Measurements from ENCODE around the gene BTBD9.

DNA sequence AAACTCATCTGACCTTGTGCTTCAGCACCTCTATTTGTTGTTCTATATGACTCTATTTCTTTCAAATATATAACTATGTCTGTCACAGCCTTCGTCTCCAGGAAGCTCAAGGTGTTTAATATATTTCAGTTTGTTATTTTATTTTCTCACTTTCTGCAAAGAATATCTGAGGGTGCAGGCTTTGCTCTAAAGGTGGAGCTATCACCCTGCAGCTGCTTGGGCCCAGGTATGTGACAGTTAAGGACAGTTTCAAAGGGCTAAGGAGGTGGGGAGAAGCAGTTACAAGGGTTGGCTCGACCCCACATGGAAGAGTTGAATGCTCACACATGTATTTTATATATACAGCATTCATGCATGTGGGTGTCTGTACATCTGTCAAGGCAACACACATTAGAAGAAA, 405.6 kb downstream of the BTBD9 start:
- no peak for TF ChIP-seq POLR2A (IDR thresholded peaks at IDR 0.05; ENCODE audit: low read length)
- TF ChIP-seq GATA1 (IDR thresholded peaks at IDR 0.05; ENCODE audit: low read depth, low read length) = no peak

Measured in erythroblast (primary cell).